GM12878 (cell line): ENCODE data around the gene NOTCH1. TPM values are rescaled to one million over a fixed set of nuclear protein-coding genes. Genes with fewer than 3 reads are reported as not detected.

Experiments used
- ATAC-seq: fragments of 200-7000 bp; cut with Tn5 transposase; 3 replicates; pipeline ENCODE4 v1.9.1; 2020; ENCODE audit warnings: mild to moderate bottlenecking, moderate library complexity
- BruUV-seq: library from RNA; stranded (reverse); fragments of 400-500 nt; replicated peaks from 2 replicates; lab custom pipeline; 2021; lab: Mats Ljungman, UMichigan
- CTCF ChIA-PET: fragments of 300-600 bp; sonication (Branson Sonifier 250); formaldehyde crosslinking; extraction: SDS; loops from one replicate; lab custom pipeline; 2021; ENCODE audit warnings: inconsistent platforms; lab: Yijun Ruan, JAX
- POLR2A ChIA-PET: fragments of 350-600 bp; formaldehyde crosslinking; extraction: SDS; loops from one replicate; lab custom pipeline; 2021; ENCODE audit warnings: inconsistent platforms; lab: Charles Lee
- RAD21 ChIA-PET: fragments of 300-600 bp; sonication (Branson Sonifier 250); formaldehyde crosslinking; loops from one replicate; lab custom pipeline; 2023; ENCODE audit warnings: antibody characterized with exemption; ENCODE audit not compliant: unreplicated experiment; lab: Charles Lee
- SMC1A ChIA-PET: fragments of 300-600 bp; sonication (Branson Sonifier 250); formaldehyde crosslinking; loops from one replicate; lab custom pipeline; 2023; ENCODE audit not compliant: unreplicated experiment, uncharacterized antibody; lab: Charles Lee
- DNase-seq: peaks from one replicate; pipeline ENCODE4 v3.0.0-alpha.2; 2011; ENCODE audit warnings: low read depth, low spot score
- FAIRE-seq: peaks from 3 replicates; lab custom pipeline; 2011; peaks lifted over from hg19 to GRCh38; lab: Jason Lieb, UNC
- H2AFZ ChIP-seq: 2 replicates; pipeline ENCODE4 v1.6.0; 2011; ENCODE audit warnings: low read depth, low read length, control low read depth; ENCODE audit not compliant: control insufficient read depth
- H3K27ac ChIP-seq: 2 replicates; pipeline ENCODE4 v1.5.1; 2011; ENCODE audit warnings: control low read depth; ENCODE audit not compliant: control insufficient read depth, insufficient read depth
- H3K27me3 ChIP-seq, 2 experiments: replicated peaks in 1 of 2; 2 replicates each; pipeline versions ENCODE4 v1.6.0 to v1.6.1; 2011; ENCODE audit warnings: low read length in 1 of 2; ENCODE audit not compliant: control insufficient read depth in 2 of 2, insufficient read depth in 2 of 2
- H3K36me3 ChIP-seq, 2 experiments: 2 replicates each; pipeline ENCODE4 v1.5.1; 2011; ENCODE audit warnings: low read length in 1 of 2; ENCODE audit not compliant: control insufficient read depth in 2 of 2, insufficient read depth in 2 of 2
- H3K4me1 ChIP-seq: 2 replicates; pipeline ENCODE4 v1.6.1; 2011; ENCODE audit warnings: mild to moderate bottlenecking, low read length, moderate library complexity, mixed read lengths; ENCODE audit not compliant: control insufficient read depth, insufficient read depth
- H3K4me2 ChIP-seq: 2 replicates; pipeline ENCODE4 v1.6.0; 2011; ENCODE audit warnings: control low read depth; ENCODE audit not compliant: control insufficient read depth, insufficient read depth
- H3K4me3 ChIP-seq: fragments of 200-600 bp; sonication (generic); 2 replicates; pipeline ENCODE4 v1.5.1; 2016
- H3K79me2 ChIP-seq: 2 replicates; pipeline ENCODE4 v1.6.0; 2011; ENCODE audit warnings: low read length; ENCODE audit not compliant: control insufficient read depth, insufficient read depth
- H3K9ac ChIP-seq: 2 replicates; pipeline ENCODE4 v1.8.0; 2011; ENCODE audit warnings: low read length, control low read depth, mixed read lengths; ENCODE audit not compliant: control insufficient read depth, insufficient read depth
- H3K9me3 ChIP-seq: replicated peaks from 3 replicates; pipeline ENCODE4 v1.5.1; 2011; ENCODE audit warnings: mild to moderate bottlenecking, low read length; ENCODE audit not compliant: control insufficient read depth, insufficient read depth
- H4K20me1 ChIP-seq: 2 replicates; pipeline ENCODE4 v1.6.0; 2011; ENCODE audit not compliant: control insufficient read depth, insufficient read depth
- BHLHE40 ChIP-seq, 2 experiments: fragments of 450-650 bp in 1 of 2; IDR thresholded peaks; 2 replicates each; pipeline ENCODE4 v1.6.1; 2011 to 2017; ENCODE audit warnings: low read depth in 2 of 2, borderline replicate concordance in 1 of 2, improper control_type of control experiment in 1 of 2, low read length in 1 of 2, mild to moderate bottlenecking in 1 of 2
- EP300 ChIP-seq, 2 experiments: fragments of 150-350 bp in 1 of 2; IDR thresholded peaks; 2 replicates each; pipeline ENCODE4 v1.6.1; 2011 to 2012; ENCODE audit warnings: low read depth in 2 of 2, low read length in 2 of 2, borderline replicate concordance in 1 of 2, improper control_type of control experiment in 1 of 2, inconsistent platforms in 1 of 2; ENCODE audit not compliant: control insufficient read depth in 1 of 2
- HCFC1 ChIP-seq: fragments of 150-350 bp; IDR thresholded peaks from 2 replicates; pipeline ENCODE4 v1.6.1; 2014; ENCODE audit warnings: low read length
- IKZF1 ChIP-seq: fragments of 450-650 bp; conservative IDR thresholded peaks from 2 replicates; pipeline ENCODE4 v1.6.1; 2017; ENCODE audit warnings: antibody characterized with exemption, mild to moderate bottlenecking
- LARP7 ChIP-seq: fragments of 450-650 bp; IDR thresholded peaks from 2 replicates; pipeline ENCODE4 v1.6.1; 2017; ENCODE audit warnings: mild to moderate bottlenecking
- NFYB ChIP-seq: IDR thresholded peaks from 2 replicates; pipeline ENCODE4 v1.6.1; 2011; ENCODE audit warnings: low read depth, mild to moderate bottlenecking, low read length, improper control_type of control experiment, moderate library complexity; ENCODE audit not compliant: insufficient read depth
- WGBS: methylation state at CpG from one replicate; pipeline ENCODE4 v1.1.6; 2016; ENCODE audit warnings: low lambda C conversion rate; ENCODE audit not compliant: insufficient replicate concordance, insufficient coverage; ENCODE audit errors: missing lambda C conversion rate; 5-methylcytosine and 5-hydroxymethylcytosine counted together
- in situ Hi-C: fragments of 300-500 bp; cut with MboI; formaldehyde crosslinking; loops from 9 replicates; pipeline ENCODE4 v1.14.3; 2018; ENCODE audit warnings: mixed read lengths
- intact Hi-C: fragments of 100-400 bp; cut with micrococcal nuclease; formaldehyde crosslinking; loops from one replicate; pipeline ENCODE4 v1.14.2; 2022; ENCODE audit not compliant: unreplicated experiment
- polyA plus RNA-seq, 11 experiments: library from polyadenylated mRNA; depleted of rRNA in 4 of 11; unstranded in 6 of 11; stranded (reverse) in 5 of 11; fragments of >200 nt; fragmentation: Nextera tagmentation in 4 of 11; fragmentation: Illumina TruSeq in 1 of 11; extraction: Ambion mirVana in 4 of 11; extraction: Trizol in 1 of 11; gene quantifications; 1 replicate in 1 of 11; 2 replicates in 10 of 11; pipeline versions ENCODE4 v1.2.1 to v1.2.3, GENCODE V29; 2011 to 2016; ENCODE audit warnings: inconsistent platforms in 2 of 11, missing spikeins in 2 of 11, low read depth in 1 of 11
- total RNA-seq, 4 experiments: library from RNA; depleted of rRNA in 3 of 4; stranded (reverse); fragments of >200 nt in 3 of 4; fragmentation: Illumina TruSeq in 1 of 4; extraction: Trizol in 1 of 4; gene quantifications; 2 replicates each; pipeline versions ENCODE4 v1.2.1 to v1.2.3, GENCODE V29; 2013 to 2021
- TF ChIP-seq, protein P1 (sequence below): fragments of 450-650 bp; conservative IDR thresholded peaks from 2 replicates; pipeline ENCODE4 v1.6.1; 2017; ENCODE audit warnings: mild to moderate bottlenecking, moderate library complexity

NOTCH1 gene
- total and polyA plus RNA-seq, 10 of the 15 experiments (the other 5 are each of a cell fraction or from before 2014, with no cell fraction given): 0.02 to 40.0 (median 3.7) TPM

DNA sequence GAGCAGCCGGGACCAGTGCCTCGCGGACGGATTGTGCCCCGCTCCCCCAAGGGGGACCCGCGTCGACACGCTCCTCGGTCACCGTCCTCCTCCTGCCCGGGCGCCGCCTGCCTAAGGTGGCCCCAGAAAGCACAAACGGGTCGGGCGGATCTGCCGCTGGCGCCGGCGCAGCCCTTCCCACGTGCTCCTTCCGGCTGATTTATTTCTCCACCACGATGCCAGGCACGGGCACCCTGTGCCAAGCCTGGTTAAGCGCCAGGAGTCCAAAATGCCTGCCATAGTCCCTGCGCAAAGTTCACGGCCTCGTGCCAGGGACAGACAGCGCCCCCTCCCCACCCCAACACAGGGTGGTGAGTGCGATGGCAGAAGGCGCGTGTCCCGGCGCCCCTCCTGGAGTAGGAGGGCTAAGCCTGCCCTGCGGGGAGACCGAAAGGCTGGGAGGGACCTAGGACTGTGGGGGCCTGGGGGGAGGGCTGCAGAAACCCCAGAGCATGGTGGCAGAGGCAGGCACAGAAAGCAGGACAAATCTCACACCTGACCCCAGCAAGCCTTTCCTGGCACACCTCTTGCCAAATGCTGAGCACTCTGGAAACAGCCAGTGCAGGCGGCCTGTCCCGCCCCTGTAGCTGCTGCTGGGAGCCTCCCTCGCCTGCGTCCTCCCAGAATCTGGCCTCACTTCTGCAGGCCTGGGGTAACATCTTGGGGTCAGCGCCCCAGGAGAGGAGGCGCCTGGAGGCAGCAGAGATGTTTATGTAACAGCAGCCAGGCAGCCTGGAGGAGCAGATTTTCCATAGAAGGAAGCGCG lies 1.1 kb upstream of the NOTCH1 start:
- H3K9me3 ChIP-seq: no peaks in the 10 kb centered on the region
- DNase-seq (no peak), FAIRE-seq (no peak), ATAC-seq (peak; percentile 46)
- H3K36me3 ChIP-seq: peaks cover 0 to 3% of the 10 kb centered on the region in 2 experiments; a peak in 2 of 4 replicates
- intact Hi-C loops (loop anchor here (5.0 kb wide), 1 partner anchor 60 kb away; no protein-coding TSS in a partner anchor), in situ Hi-C loops (no loop called here)
- peak overlapping the region; percentile 71 for H2AFZ ChIP-seq
- peak overlapping the region; percentile 86 for H3K9ac ChIP-seq
- 19% methylated on average over 43 of the region's 45 CpGs for WGBS
- H3K4me2 ChIP-seq: peak overlapping the region; percentile 94
- BruUV-seq: no TSS peak
- no peaks in the 10 kb centered on the region; the same call in 1 of the 2 replicates for H4K20me1 ChIP-seq
- no peaks in the 10 kb centered on the region for H3K27me3 ChIP-seq
- ChIA-PET SMC1A (interaction anchor here (1.3 to 2.8 kb wide), 2 partner anchors 16 to 17 kb away, joined by 3 to 11 read pairs; no protein-coding TSS in a partner anchor), RAD21 (no interaction called here), CTCF (no interaction called here), POLR2A (interaction anchor here (0.5 kb wide), 1 partner anchor 25 kb away, joined by 9 read pairs; no protein-coding TSS in a partner anchor)
- peak in 1 of 2 experiments; percentile 60; a peak in 2 of 4 replicates for TF ChIP-seq BHLHE40 (IDR thresholded peaks at IDR 0.05; ENCODE audit: borderline replicate concordance in 1 of 2, low read depth in 2 of 2, low read length in 1 of 2)
- TF ChIP-seq NFYB: no peak
- peak; percentile 19; the same call in 1 of the 2 replicates for TF ChIP-seq LARP7
- peaks cover 27% of the 10 kb centered on the region for H3K79me2 ChIP-seq
- peaks cover 43% of the 10 kb centered on the region for H3K4me1 ChIP-seq
- H3K4me3 ChIP-seq: peak overlapping the region; percentile 63
- H3K27ac ChIP-seq: peak overlapping the region; percentile 82

DNA sequence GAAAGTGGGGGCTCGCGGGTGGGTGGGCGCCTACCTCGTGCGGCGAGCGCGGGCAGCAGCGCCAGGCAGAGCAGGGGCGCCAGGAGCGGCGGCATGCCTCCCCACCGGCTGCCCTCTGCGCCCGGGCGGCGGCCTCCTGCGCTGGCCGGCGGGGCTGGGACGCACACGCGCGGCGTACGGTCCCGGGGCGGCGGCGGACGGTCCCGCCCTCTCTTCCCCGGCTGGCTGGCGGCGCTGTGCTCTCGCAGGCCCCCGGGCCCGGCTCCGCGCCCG lies 220 bp downstream of the NOTCH1 start:
- H3K4me1 ChIP-seq: peaks cover 33% of the 10 kb centered on the region
- under 1% methylated on average over 17 of the region's 41 CpGs for WGBS
- in situ Hi-C loops: no loop called here
- H4K20me1 ChIP-seq: no peaks in the 10 kb centered on the region; the same call in 1 of the 2 replicates
- no peak overlapping the region for H2AFZ ChIP-seq
- SMC1A ChIA-PET: interaction anchor here (0.7 to 1.3 kb wide), 2 partner anchors 18 to 425 kb away, joined by 3 read pairs; no protein-coding TSS in a partner anchor
- FAIRE-seq (no peak), DNase-seq (no peak)
- peak overlapping the region; percentile 76 for H3K9ac ChIP-seq
- CTCF ChIA-PET: no interaction called here
- peak overlapping the region; percentile 23; the same call in 1 of the 2 replicates for H3K4me2 ChIP-seq
- POLR2A ChIA-PET: no interaction called here
- peaks cover 0 to 4% of the 10 kb centered on the region in 2 experiments; a peak in 2 of 4 replicates for H3K36me3 ChIP-seq
- H3K27ac ChIP-seq: peak overlapping the region; percentile 83
- H3K9me3 ChIP-seq: no peaks in the 10 kb centered on the region
- TF ChIP-seq EP300 (IDR thresholded peaks at IDR 0.05; ENCODE audit: borderline replicate concordance in 1 of 2, control insufficient read depth in 1 of 2, low read depth in 2 of 2, low read length in 2 of 2): no peak
- TF ChIP-seq, protein P1, sequence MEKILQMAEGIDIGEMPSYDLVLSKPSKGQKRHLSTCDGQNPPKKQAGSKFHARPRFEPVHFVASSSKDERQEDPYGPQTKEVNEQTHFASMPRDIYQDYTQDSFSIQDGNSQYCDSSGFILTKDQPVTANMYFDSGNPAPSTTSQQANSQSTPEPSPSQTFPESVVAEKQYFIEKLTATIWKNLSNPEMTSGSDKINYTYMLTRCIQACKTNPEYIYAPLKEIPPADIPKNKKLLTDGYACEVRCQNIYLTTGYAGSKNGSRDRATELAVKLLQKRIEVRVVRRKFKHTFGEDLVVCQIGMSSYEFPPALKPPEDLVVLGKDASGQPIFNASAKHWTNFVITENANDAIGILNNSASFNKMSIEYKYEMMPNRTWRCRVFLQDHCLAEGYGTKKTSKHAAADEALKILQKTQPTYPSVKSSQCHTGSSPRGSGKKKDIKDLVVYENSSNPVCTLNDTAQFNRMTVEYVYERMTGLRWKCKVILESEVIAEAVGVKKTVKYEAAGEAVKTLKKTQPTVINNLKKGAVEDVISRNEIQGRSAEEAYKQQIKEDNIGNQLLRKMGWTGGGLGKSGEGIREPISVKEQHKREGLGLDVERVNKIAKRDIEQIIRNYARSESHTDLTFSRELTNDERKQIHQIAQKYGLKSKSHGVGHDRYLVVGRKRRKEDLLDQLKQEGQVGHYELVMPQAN: peak; percentile 23
- TF ChIP-seq HCFC1: no peak
- 0 out of 2 replicates have a peak, but pooled peaks have one; percentile 10 for TF ChIP-seq IKZF1
- TF ChIP-seq, all 136 proteins: peak for 2
- no TSS peak for BruUV-seq
- Histone ChIP-seq H3K79me2 (peaks cover 29% of the 10 kb centered on the region), H3K4me3 (peak overlapping the region; percentile 99), H3K27me3 (no peaks in the 10 kb centered on the region)
- intact Hi-C loops: loop anchor here (5.0 kb wide), 1 partner anchor 58 kb away; no protein-coding TSS in a partner anchor
- ATAC-seq: peak; percentile 23
- RAD21 ChIA-PET: interaction anchor here (0.9 kb wide), 1 partner anchor 80 kb away, joined by 3 read pairs; no protein-coding TSS in a partner anchor
